Skeletal muscle tissue (tissue), 4 donors: ENCODE measurements around the gene EVI5. TPM values are rescaled to one million over a fixed set of nuclear protein-coding genes. Genes with fewer than 3 reads are reported as not detected.
"Not testable (repeated sequence)": the region's sequence is repeated elsewhere in the genome, so short reads cannot be mapped to it uniquely, and the experiment has no call there.

Source experiments
- H3K27ac ChIP-seq: one replicate; pipeline ENCODE4 v1.7.0; 2013; ENCODE audit warnings: mild to moderate bottlenecking, low read depth, low read length, inconsistent platforms
- H3K27me3 ChIP-seq, 3 donors: one replicate each; pipeline ENCODE4 v1.7.0; 2013; ENCODE audit warnings: low read length in 3 of 3; ENCODE audit not compliant: control insufficient read depth in 3 of 3, insufficient read depth in 3 of 3
- H3K36me3 ChIP-seq, 3 donors: one replicate each; pipeline ENCODE4 v1.7.0; 2013; ENCODE audit warnings: low read length in 3 of 3; ENCODE audit not compliant: control insufficient read depth in 3 of 3, insufficient read depth in 3 of 3
- H3K4me1 ChIP-seq, 3 donors: one replicate each; pipeline ENCODE4 v1.7.0; 2013; ENCODE audit warnings: low read length in 3 of 3, mild to moderate bottlenecking in 3 of 3; ENCODE audit not compliant: control insufficient read depth in 3 of 3, insufficient read depth in 3 of 3
- H3K4me3 ChIP-seq, 3 donors: one replicate each; pipeline ENCODE4 v1.7.0; 2013; ENCODE audit warnings: low read length in 3 of 3
- H3K9ac ChIP-seq, 3 donors: one replicate each; pipeline ENCODE4 v1.7.0; 2013; ENCODE audit warnings: low read length in 3 of 3, mild to moderate bottlenecking in 3 of 3, moderate library complexity in 2 of 3, low read depth in 1 of 3
- H3K9me3 ChIP-seq, 3 donors: one replicate each; pipeline ENCODE4 v1.7.0; 2013; ENCODE audit warnings: low read length in 3 of 3; ENCODE audit not compliant: control insufficient read depth in 3 of 3
- total RNA-seq: library from RNA; depleted of rRNA; stranded (reverse); fragments of >200 nt; gene quantifications from one replicate; pipeline ENCODE4 v1.2.3, GENCODE V29; 2014
- donor health status: Osteomylitis.

The EVI5 gene
- total RNA-seq, 1 donor from 2014 or later: 40.7 TPM

DNA sequence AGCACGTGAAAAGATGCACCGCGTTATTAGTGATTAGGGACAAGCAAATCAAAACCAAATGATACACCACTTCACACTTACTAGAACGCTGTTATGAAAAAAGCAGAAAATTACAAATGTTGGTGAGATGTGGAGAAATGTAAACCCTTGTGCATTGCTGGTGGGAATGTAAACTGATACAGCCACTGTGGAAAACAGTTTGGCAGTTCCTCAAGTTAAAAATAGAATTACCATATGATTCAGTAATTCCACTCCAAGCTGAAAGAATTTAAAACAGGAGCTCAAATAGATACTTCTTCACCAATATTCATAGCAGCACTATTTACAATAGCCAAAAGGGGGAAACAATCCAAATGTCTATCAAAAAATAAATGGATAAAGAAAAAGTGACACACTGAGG lies 10.3 kb upstream of the EVI5 start:
- Histone ChIP-seq H3K27ac (no peak overlapping the region), H3K9me3 (no peaks in the 10 kb centered on the region), H3K9ac (no peak overlapping the region), H3K4me1 (no peaks in the 10 kb centered on the region), H3K36me3 (no peaks in the 10 kb centered on the region), H3K27me3 (no peaks in the 10 kb centered on the region), H3K4me3 (no peak overlapping the region)

DNA sequence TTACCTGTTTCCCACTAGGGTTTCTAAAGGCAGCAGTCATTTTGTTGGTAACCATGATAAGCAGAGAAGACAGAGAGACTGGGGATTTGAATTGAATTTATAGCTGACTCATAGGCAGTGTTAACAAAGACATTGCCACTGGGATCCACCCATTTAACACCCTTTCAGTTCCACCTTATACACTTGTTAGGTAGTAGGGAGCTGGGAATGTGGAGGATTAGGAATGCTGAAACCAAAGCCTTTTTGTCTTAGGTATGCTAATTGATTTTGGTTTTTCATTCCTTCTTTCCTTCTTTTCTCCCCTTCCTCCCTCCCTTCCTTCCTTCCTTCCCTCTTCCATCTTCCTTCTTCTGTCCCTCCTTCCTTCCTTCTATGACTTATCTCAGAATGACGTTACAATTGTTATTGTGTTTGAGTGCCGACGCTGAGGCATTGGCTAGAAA lies 7.5 kb upstream of the EVI5 start:
- Histone ChIP-seq H3K9ac (no peak overlapping the region), H3K27me3 (no peaks in the 10 kb centered on the region), H3K4me1 (no peaks in the 10 kb centered on the region), H3K9me3 (no peaks in the 10 kb centered on the region), H3K36me3 (no peaks in the 10 kb centered on the region), H3K27ac (no peak overlapping the region), H3K4me3 (no peak overlapping the region)

DNA sequence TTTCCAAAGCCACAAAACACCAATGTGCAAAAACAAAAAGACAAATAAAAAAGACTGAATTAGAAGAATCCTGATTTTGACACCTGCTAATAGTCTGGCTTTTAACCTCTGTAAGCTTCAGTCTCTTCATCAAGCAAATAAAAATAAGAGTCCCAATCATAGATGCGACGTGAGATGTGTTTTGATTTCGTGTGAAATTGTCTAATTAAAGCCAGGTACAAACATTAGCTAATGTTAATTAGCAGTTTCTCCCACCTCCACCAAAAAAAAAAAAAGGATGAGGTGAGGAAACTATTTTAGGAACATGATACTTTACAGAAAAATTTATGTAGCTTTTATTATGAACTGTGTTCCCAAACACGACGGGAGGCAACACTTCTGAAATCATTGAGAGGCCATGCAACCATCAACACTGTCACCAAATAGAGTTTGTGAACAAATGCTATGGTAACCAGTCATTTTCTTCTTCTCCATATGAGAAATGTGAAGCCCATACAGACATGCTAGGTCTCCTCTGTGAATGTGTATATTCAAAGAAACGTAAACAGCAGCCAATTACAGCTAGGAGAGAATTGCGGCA lies 6.7 kb upstream of the EVI5 start:
- Histone ChIP-seq H3K4me3 (no peak overlapping the region), H3K9ac (peak overlapping the region in 1 of 3 donors; percentile 14)

DNA sequence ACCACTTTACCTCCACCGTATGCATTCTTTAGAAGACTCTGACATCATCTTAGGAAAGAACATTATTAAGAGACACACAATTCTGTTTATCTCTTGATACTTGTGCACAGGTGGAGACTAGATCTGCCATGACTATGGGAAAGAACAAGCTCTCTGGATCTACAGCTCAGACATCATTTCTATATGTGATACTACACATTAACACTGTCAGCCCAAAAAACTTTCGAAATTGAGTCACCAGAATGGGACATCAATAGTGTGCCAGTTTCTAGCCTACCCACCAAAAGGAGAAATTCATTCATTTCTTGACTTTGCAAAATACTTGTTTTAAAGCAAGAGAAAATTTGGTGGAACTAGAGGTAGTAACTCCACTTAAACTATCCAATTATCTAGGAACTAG lies 6.0 kb upstream of the EVI5 start:
- no peaks in the 10 kb centered on the region for H3K36me3 ChIP-seq
- no peaks in the 10 kb centered on the region for H3K27me3 ChIP-seq
- H3K4me1 ChIP-seq: no peaks in the 10 kb centered on the region
- H3K9me3 ChIP-seq: no peaks in the 10 kb centered on the region
- no peak overlapping the region for H3K27ac ChIP-seq
- H3K4me3 ChIP-seq: no peak overlapping the region
- H3K9ac ChIP-seq: no peak overlapping the region

More for the DNA sequence above, 6.7 kb upstream of the EVI5 start:
- H3K36me3 ChIP-seq: no peaks in the 10 kb centered on the region
- no peaks in the 10 kb centered on the region for H3K27me3 ChIP-seq
- no peaks in the 10 kb centered on the region for H3K9me3 ChIP-seq
- H3K27ac ChIP-seq: no peak overlapping the region
- H3K4me1 ChIP-seq: no peaks in the 10 kb centered on the region

DNA sequence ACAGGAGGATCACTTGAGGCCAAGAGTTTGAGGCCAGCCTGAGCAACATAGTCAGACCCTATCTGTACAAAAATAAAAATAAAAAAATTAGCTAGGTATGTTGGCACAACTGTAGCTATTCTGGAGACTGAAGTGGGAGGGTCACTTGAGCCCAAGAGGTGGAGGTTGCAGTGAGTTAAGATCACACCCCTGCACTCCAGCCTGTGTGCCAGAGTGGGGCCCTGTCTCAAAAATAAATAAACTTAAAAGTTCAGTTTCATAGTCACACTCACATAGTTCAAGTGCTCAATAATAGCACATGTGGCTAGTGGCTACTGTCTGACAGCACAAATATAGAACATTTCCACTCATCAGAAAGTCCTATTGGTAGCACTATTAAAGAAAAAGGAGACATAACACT lies 5.2 kb upstream of the EVI5 start:
- H3K27me3 ChIP-seq: no peaks in the 10 kb centered on the region

DNA sequence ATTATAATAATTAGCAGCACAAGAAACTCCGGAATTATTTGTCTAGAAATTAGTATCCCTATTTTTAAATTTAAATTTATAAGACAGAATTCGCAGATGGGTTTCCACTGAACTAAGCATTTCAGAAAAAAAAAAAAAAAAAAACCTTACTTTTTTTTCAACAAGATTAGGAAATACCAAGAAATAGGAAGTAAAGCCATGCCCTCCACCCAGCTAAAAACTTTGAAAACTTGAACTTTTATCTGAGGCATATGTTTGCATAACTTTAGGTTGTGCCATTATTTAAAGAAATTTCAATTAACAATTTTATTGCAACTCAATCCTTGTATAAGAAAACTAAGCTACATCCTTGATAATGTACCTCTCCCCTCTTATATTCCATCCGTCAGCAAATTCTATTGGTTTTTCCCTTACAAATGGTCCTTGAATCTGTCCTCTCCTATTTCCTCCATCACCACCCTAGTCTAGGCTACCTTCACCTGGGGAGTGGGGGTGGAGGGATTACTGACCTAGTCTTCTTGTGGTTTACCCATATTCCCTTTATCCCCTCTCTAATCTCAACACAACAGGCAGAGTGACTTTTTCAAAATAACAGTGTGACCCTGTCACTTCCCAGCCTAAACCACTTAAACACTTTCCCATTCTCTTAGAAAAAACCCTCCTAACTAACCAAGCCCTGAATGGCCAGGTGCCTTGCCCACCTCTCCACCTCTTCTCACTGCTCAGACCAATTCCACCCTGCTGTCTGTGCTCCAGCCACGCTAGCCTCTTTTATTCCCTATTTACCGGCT lies 1.4 kb upstream of the EVI5 start:
- Histone ChIP-seq H3K27ac (no peak overlapping the region), H3K4me3 (no peak overlapping the region)

More for the DNA sequence above, 5.2 kb upstream of the EVI5 start:
- Histone ChIP-seq H3K9me3 (no peaks in the 10 kb centered on the region), H3K36me3 (no peaks in the 10 kb centered on the region), H3K4me1 (no peaks in the 10 kb centered on the region), H3K4me3 (no peak overlapping the region), H3K9ac (no peak overlapping the region), H3K27ac (no peak overlapping the region)

DNA sequence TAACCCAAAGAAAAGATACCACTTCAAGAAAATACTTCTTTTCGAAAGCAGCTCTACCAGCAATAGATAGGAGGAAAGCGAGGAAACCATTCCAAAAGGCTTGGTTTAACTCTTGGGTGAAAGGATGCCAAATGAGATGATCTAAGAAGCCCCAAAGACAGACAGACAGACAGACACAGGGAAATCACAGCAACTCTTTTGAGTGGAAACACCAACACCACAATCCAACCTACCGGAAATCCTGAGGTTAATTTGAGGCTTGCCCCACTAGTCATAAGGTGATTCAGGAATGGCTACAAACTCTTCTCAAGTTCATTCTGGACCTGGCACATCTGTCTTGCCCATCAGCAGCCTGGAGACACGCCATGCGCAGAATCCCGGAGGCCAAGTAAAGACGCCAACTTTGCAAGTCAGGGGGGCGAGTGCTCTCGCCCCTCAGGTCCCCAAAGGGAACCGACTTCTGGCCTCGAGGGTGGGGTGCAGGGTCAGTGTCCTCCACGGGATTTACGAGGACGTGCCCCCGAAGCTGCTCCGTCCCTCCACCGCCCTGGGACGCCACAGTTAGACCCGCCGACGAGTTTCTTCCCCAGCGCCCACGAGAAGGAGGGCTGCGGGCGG lies 778 bp downstream of the EVI5 start:
- Histone ChIP-seq H3K4me1 (peaks cover 5 to 8% (median 6%) of the 10 kb centered on the region in 3 donors), H3K9ac (peak overlapping the region; percentile 80 to 89 (median 88)), H3K4me3 (peak overlapping the region; percentile 70 to 89 (median 76)), H3K27ac (peak overlapping the region; percentile 93), H3K9me3 (no peaks in the 10 kb centered on the region), H3K36me3 (no peaks in the 10 kb centered on the region), H3K27me3 (no peaks in the 10 kb centered on the region)

More for the DNA sequence above, 1.4 kb upstream of the EVI5 start:
- Histone ChIP-seq H3K36me3 (no peaks in the 10 kb centered on the region), H3K4me1 (peaks cover 5 to 8% (median 6%) of the 10 kb centered on the region in 3 donors), H3K9me3 (no peaks in the 10 kb centered on the region), H3K27me3 (no peaks in the 10 kb centered on the region), H3K9ac (no peak overlapping the region)

DNA sequence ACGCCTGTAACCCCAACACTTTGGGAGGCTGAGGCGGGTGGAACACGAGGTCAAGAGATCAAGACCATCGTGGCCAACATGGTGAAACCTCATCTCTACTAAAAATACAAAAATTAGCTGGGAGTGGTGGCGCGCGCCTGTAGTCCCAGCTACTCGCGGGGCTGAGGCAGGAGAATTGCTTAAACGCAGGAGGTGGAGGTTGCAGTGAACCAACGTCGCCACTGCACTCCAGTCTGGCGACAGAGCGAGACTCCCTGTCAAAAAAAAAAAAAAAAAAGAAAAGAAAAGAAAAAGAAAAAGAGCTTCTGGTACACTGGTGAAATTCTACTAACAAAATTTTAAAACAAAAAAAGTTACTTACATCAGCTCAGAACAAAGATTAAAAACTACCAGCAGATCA lies 1.4 kb downstream of the EVI5 start:
- H3K36me3 ChIP-seq, H3K4me1 ChIP-seq, H3K27me3 ChIP-seq, H3K9me3 ChIP-seq: not testable (repeated sequence)
- peak overlapping the region; percentile 93 for H3K27ac ChIP-seq
- peak overlapping the region; percentile 70 to 89 (median 76) for H3K4me3 ChIP-seq
- peak overlapping the region; percentile 80 to 89 (median 88) for H3K9ac ChIP-seq

DNA sequence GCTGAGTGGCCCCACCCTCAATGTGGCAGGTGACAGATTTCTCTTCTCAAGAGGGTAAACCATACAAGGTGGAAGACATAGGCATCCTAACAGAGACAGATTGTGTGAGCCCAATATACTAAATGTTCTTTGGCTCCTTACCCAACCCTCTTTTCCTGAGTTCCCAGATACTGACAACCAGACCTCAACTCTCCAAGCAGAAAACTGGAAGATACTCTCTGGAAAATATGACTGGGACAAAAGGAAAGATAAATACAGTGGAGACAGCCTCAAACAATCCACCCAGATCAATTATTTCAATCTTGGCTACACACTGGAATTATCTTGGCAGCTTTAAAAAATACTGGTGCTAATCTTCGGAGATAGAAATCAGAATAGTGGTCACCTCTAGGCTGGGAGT lies 6.5 kb downstream of the EVI5 start:
- H3K4me1 ChIP-seq: peaks cover 5 to 6% (median 5%) of the 10 kb centered on the region in 3 donors
- H3K27ac ChIP-seq: no peak overlapping the region
- no peak overlapping the region for H3K4me3 ChIP-seq
- H3K36me3 ChIP-seq: no peaks in the 10 kb centered on the region
- H3K27me3 ChIP-seq: no peaks in the 10 kb centered on the region
- H3K9ac ChIP-seq: no peak overlapping the region
- no peaks in the 10 kb centered on the region for H3K9me3 ChIP-seq

DNA sequence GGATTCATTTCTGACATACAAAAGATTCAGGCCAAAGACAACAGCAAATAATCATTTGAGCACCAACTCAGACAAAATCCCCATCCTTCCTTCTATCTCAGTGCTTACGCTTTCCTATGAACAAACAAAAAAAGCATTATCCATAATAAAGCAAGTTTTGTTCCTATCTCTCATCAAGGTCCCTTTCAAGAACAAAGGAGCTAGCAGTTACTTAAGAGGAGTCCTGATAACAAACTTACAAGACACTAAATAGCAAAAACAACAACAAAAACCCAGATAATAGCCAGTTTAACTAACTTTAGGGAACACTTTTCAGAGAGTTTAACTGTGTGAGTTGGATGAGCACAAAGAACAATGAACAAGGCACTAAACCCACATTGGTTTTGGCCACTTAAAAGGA lies 10.5 kb downstream of the EVI5 start:
- Histone ChIP-seq H3K4me1 (no peaks in the 10 kb centered on the region), H3K27me3 (no peaks in the 10 kb centered on the region), H3K9ac (no peak overlapping the region), H3K4me3 (no peak overlapping the region), H3K9me3 (no peaks in the 10 kb centered on the region), H3K36me3 (no peaks in the 10 kb centered on the region), H3K27ac (no peak overlapping the region)
